HG03558 (cell line): ENCODE results near the gene MXI1.
"Not testable (repeated sequence)": the region's sequence is repeated elsewhere in the genome, so short reads cannot be mapped to it uniquely, and the experiment has no call there.

Experiments used
- ATAC-seq: cut with Tn5 transposase; IDR thresholded peaks from one replicate; pipeline ENCODE4 v1.9.1; 2021; ENCODE audit warnings: moderate number of reproducible peaks; ENCODE audit not compliant: unreplicated experiment; ENCODE audit errors: extremely low read depth

The MXI1 gene

DNA sequence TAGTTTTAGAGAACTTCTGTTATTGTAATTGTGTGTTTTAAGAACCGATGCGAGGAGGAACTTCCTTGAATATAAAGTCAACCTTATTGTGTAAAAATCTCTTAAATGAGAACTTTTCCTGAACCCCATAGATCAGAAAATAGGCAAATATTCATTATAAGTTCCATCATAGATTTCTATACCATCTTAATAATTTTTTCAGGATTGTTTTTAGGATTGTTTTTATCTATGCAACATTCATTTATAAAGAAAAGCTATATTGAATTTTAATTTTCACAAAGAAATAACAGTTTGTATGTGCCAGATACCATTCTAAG lies 99.0 kb downstream of the MXI1 start:
- no peak for ATAC-seq

DNA sequence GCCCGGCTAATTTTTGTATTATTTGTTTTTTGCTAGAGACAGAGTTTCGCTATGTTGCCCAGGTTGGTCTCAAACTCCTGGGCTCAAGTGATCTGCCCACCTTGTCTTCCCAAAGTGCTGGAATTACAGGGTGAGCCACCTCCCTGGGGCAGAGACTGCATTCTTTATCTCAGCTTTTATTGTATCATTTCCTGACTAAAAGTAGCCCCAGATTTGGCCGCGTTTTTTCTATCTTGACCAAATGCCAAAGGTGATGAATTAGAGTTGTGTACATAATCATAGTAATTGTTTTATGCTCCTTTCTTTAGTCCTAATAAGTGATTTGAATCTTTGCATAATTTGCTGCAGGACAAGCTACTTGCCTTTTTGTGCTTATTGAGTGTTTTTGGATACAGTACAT lies 100.4 kb downstream of the MXI1 start:
- no peak for ATAC-seq

GRCh38 chr10:110310741-110311140 lies 103.3 kb downstream of the MXI1 start:
- ATAC-seq, result no peak

GRCh38 chr10:110311357-110311949 lies 104.0 kb downstream of the MXI1 start:
- no peak for ATAC-seq

GRCh38 chr10:110312206-110312605 lies 104.8 kb downstream of the MXI1 start:
- ATAC-seq, result no peak

GRCh38 chr10:110313674-110314073 lies 106.3 kb downstream of the MXI1 start:
- ATAC-seq, result no peak

- no peak for ATAC-seq
These were observed 110.8 kb downstream of the MXI1 start for GRCh38 chr10:110317866-110318850.

DNA sequence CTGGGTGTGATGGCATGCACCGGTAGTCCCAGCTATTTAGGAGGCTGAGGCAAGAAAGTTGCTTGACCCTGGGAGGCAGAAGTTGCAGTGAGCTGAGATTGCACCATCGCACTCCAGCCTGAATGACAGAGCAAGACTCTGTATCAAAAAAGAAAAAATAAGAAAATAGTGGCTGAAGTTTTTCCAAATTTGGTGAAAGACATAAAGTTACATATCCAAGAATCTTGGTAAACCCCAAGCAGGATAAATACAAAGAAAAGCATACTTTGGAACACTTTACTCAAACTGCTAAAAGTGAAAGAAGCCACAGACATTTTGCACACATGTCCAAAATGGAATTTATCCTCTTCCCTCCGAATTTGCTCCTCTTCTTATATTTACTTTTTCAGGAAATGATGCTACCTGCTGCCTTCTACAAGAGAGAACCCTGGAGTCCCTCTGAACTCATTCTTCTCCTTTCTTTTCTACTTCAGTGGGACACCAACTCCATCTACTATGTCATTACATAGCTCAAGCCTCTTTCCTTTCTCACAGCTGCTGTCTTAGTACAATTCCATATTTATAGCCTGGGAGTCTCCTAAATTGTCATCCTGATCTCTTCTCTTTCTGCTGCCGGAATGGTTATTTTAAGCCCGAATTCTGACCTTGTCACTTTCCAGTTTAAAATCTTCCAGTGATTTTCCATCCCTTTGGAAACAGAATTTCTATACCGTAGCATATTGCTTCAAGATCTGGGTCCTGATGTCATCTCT lies 114.6 kb downstream of the MXI1 start:
- no peak for ATAC-seq

DNA sequence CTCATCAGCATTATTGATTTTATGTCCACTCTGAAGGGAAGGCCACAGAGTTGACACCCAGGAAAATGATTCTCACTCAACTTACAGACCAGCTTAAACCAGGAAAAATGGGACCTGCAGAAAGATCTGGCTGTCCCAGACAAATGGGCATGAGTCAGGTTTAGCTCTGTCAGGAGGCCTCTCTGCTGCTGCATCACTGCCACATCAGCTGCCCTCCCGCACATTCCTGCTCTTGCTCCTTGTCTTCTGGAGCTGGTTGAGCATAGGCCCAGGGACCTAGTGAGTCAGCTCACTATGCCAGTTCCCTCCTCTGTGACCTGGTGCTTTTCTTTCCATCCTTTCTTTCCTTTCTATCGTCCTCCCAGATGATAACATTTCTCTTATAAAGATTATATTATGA lies 116.1 kb downstream of the MXI1 start:
- ATAC-seq, result no peak

GRCh38 chr10:110324201-110324804 lies 116.9 kb downstream of the MXI1 start:
- peak; percentile 35 for ATAC-seq

- ATAC-seq, result no peak
These were observed 117.4 kb downstream of the MXI1 start for GRCh38 chr10:110324805-110325280.

DNA sequence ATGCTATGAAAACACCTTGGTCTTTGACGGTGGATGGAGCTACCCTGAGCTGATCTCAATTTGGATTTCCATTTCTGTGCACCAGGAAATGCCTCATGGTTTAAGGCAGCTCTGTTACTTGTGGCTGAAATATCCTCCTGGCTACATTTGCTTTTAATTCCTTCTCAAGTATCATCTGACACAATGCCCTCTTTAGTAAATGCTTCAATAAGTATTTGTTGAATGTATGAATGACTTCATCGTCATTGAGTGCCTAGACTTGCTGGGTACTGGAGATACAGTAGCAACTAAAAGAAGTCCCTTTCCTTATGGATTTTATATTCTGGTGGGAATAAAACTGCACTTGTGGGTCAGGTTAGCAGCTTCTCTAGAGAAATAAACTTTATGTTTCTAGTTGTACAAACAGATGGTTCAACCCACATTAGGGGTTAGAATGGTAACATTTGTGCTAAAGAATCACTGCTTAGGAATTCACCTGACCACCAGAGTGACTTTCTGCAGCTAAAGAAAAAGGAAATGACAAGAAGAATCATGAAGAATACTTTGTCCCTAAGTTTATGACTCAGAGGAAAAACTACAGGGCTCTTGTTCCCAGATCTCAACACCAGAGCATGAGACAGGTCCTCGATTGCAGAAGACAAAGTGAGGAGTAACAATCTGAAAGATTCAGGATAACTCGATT lies 119.1 kb downstream of the MXI1 start:
- no peak for ATAC-seq

DNA sequence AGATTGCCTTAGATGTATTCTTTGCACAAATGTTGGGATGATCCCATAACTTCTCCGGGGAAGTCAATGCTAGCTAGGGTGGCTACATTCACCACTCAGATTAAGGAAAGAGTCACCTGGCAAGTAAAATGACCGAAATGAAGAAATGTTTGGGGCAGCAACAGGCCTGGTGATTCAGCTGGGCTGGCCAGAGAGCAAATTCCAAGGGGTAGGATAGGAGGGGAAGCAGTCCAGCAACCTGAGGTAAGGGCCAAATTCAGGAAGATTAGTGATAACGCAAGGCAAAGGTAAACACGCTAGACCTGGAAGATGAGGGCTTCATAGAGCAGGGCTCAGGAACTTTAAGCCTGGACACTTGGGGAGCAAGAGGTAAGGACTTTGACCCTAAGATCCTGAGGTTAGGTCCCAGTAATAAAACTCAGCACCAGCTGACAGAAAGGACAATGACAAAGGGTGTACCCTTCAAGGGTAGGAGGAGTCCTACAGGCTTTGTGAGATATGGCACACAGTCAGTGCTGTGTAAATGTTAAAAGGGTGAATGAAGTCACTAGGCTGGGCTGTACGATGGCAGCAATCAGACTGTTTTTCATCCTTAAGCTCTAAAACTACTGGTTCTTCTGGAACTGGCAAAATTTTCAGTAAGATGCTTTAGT lies 120.0 kb downstream of the MXI1 start:
- no peak for ATAC-seq

DNA sequence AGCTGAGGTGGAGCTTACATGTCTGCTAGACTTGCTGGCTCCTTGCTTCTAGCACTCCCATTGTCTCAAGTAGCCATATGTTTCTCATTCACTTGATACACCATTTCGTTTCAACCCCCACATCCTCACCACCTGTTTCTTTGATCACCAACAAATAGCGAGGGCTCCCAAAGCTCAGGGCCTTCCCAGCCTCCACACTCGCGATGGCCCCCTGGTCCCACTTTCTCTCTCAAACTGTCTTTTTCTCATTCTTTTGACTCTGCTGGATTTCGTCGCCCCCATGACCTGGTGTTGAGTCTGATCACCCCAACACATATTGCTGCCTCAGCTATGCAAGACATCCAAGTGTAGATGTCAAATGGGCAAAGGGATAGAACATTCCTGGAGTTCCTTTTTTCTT lies 123.3 kb downstream of the MXI1 start:
- no peak for ATAC-seq

DNA sequence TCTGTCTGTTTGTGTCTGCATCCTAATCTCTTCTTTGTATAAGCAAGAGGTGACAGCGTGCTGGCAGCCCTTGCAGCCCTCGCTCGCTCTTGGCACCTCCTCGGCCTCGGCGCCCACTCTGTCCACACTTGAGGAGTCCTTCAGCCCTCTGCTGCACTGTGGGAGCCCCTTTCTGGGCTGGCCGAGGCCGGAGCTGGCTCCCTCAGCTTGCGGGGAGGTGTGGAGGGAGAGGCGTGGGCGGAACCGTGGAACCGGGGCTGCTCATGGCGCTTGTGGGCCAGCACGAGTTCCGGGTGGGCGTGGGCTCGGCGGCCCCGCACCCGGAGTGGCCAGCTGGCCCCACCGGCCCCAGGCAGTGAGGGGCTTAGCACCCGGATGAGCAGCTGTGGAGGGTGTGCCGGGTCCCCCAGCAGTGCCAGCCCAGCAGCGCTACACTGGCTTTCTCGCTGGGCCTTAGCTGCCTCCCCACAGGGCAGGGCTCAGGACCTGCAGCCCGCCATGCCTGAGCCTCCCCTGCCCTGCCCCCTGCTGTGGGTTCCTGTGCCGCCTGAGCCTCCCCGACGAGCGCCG lies 123.9 kb downstream of the MXI1 start:
- ATAC-seq, result not testable (repeated sequence)

GRCh38 chr10:110334061-110334656 lies 126.8 kb downstream of the MXI1 start:
- ATAC-seq, result no peak

DNA sequence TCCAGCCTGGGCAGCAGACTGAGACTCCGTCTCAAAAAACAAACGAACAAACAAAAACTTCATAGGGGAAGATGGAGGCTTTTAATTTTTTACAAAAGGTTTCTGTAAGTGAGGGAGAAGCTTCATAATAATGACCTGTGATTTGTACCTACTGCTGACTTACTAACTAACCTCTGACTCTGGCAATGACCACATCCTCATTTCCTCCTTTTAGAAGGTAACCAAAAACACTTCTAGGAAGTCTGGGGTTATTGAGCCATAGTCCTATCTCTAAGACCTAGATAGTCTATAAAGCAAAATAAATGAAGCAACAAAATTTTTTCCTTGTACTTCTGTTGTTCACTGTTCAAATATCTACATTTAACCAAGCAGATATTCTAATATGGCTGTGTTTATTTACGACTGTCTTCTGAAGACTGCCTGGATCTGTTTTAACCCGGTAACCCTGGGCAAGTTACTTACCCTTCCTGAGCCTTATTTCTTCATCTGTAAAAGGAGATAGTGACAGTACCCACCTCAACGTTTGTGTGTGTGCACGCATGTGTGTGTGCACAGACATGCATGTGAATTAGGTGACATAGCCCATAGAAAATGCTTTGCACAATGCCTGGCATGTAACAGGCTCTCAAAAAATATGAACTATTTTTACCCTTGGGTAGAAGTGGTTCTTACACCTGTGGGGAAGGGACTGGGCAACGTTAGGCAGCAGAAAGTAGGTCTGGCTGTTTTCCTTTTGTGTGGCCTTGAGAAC lies 128.1 kb downstream of the MXI1 start:
- ATAC-seq, result no peak

DNA sequence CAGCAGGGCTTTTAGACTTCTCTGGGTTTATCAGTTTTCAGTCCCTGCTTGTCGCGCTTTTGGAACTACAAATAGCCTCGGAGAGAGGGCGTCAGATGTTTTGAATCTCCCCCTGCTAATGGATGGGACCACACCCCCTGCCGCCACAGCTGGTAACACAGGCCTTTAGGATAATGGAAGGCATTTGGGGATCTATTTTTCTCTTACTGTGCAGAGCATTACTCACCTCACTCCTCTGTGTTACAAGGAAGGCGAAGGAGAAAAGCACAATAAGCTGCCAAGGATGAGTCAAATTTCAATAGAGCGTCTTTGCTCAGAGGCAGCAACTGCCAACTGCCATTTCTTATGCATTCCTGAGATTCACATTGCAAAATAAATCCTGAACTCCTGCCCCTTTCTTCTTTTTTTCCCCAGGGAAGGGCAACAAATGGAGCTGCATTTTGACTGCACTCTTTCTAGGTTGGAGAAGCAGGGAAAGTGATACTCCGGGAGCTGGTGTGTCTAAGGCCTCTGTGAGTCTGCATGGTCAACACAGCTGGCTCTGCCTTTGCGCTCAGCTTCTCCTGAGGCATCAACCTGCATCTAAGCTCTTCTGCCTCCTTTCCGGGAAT lies 128.8 kb downstream of the MXI1 start:
- no peak for ATAC-seq
